HFF-Myc (cell line): ENCODE results near the gene MRPL12.
"Not testable (repeated sequence)": the region's sequence is repeated elsewhere in the genome, so short reads cannot be mapped to it uniquely, and the experiment has no call there.

ENCODE experiments used
- DNase-seq: peaks from one replicate; pipeline ENCODE4 v3.0.0-alpha.2; 2011; ENCODE audit warnings: low read depth; ENCODE audit errors: extremely low read depth
- H3K4me3 ChIP-seq: replicated peaks from 2 replicates; pipeline ENCODE4 v1.5.1; 2011; ENCODE audit warnings: low read depth, mild to moderate bottlenecking, control low read depth, low read length
- TF ChIP-seq, protein P1 (sequence below): IDR thresholded peaks from 2 replicates; pipeline ENCODE4 v1.5.1; 2012; ENCODE audit warnings: mild to moderate bottlenecking, low read depth, low read length, control low read depth; ENCODE audit errors: missing control alignments

MRPL12 gene

DNA sequence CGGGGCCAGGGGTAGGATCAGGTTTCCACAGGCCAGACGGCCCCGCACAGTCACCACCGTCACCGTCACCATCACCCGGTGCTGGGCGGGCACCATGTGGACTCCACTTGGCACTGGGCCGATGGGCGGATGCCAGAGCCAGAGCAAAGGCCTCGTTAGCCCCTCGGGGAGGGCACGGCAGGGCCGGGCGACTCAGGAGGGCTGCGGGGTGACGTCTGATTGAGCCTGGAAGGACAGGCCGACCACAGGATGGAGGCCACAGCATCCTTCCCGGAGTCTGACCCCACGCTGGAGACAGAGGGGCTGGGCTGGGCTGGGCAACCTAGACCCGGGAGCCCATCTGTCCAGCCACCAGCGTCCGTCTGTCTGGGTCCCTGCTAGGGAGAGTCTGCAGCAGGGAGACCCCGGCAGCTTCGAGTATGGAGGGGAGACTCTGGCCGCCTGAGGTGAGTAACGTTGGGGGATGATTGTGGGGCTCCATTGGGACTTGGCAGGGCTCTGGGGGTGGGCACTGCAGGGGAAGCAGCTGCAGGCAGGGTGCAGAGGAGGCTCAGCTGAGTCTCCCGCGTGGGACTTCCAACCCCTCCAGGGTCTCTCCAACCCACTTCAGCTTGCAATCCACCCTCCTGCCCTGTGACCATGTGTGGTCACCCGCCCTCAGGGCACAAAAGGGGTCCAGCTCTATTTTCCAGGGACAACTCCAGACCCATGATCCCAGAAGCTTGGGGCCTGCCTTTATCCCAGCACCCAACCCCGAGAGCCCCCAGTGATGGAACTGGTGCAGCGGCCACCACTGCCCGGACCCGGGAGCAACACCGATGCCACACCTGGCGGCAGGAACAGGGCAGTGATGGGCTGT is 31.5 kb downstream of the MRPL12 start:
- TF ChIP-seq, protein P1, sequence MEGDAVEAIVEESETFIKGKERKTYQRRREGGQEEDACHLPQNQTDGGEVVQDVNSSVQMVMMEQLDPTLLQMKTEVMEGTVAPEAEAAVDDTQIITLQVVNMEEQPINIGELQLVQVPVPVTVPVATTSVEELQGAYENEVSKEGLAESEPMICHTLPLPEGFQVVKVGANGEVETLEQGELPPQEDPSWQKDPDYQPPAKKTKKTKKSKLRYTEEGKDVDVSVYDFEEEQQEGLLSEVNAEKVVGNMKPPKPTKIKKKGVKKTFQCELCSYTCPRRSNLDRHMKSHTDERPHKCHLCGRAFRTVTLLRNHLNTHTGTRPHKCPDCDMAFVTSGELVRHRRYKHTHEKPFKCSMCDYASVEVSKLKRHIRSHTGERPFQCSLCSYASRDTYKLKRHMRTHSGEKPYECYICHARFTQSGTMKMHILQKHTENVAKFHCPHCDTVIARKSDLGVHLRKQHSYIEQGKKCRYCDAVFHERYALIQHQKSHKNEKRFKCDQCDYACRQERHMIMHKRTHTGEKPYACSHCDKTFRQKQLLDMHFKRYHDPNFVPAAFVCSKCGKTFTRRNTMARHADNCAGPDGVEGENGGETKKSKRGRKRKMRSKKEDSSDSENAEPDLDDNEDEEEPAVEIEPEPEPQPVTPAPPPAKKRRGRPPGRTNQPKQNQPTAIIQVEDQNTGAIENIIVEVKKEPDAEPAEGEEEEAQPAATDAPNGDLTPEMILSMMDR: no peak
- H3K4me3 ChIP-seq: no peak overlapping the region
- no peak for DNase-seq

DNA sequence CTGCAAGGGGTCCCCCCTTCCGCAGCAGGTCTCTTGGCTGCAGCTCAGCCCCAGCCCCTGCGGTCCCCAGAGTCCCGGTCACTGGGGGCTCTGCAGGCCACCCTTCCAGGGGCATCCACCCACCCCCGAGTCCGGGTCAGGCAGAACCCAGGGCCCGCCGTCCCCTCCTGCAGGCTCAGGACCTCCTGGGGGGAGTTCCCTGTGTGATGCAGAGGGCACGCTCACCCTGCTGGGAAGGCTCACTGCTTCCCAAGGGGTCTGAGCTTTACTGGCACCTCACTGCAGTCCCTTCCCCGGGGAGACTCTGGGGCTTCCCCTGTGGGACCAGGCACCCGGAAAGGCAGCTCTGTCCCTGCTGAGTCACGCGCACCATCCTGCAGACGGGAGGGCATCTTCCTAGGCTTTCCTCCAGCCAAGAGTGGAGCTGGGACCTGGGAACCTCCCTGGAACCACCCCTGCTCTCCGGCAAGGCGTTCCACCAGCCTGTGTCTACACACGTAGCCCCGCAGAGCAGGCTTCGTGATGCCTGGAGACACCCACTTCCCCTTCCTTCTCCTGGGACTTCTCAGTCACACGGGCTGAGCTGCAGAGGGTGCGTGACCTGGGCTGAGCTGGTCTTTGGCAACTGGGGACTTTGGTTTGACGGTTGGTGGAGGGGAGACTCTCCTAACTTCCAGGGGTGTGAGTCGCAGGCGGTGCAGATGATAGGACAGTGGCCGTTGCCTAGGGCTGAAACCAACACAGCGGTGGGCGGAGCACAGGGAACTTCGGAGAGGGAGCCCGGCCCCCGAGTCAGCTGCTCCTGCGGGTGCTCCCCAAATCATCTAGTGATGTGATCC is 32.3 kb downstream of the MRPL12 start:
- TF ChIP-seq, protein P1: no peak
- no peak for DNase-seq
- H3K4me3 ChIP-seq: no peak overlapping the region

DNA sequence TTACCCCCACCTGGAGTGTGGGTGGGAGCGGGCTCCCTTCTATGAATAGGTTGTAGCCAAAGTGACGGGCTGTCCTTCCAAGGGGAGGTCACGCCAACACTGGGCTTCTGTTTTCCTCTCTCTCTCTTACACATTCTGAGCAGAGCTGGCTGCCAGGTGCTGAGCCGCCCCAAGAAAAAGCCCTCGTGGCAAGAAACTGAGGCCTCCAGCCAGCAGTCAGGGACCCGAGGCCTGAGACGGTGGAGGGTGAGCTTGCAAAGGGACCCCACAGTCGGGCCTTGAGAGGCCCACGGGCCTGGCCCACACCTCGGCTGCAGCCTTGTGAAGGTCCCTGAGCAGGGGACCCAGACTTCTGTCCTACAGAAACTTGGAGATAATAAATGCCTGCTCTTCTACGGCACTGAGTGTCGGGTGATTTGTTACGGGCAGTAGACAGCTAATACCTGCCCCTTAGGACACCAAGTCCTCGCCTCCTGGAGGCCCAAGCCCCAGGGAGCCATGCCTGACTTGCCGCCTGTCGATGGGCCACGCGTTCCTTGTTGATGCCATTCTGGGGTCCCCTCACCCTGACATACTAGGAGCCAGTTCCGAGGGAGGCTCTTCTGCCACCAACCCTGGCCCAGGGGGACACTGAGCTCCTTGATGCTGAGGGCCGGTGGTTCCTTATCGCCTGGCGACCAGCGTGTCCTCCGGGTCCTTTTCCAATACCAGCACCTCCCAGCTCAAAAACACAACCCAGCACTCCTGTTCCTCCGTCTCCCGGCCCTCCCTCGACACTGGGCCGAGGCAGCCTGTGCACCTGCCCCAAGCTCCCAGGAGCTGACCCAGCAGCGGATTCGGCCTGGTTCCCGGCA is 35.0 kb downstream of the MRPL12 start:
- H3K4me3 ChIP-seq: no peak overlapping the region
- TF ChIP-seq, protein P1: no peak
- DNase-seq: no peak

DNA sequence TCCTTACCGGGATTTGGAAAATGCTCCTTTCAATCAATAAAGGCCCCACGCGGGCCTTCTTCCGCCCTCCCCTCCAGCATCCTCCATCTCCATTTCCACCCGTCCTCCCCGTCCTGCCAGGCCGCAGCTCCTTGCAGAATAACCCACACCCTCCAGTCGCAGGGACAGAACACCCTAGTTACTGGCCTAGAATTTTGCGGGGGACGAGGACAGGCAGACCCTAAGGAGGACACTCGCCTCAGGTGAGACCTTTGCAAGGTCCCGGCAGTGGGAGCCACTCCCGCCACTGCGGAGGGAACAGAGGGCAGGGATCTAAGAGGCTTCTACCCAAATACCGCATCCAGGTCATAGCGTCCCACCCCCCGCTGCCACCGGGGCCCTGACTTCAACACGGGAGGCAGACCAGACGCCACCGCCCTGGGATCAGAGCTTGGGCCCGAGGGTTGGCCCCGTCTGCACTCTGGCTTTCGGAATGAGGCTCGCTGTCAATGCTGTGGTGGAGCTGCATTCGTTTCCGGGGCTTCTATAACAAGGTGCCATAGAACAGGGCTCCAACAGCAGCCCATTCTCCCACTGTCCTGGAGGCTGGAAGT is 35.7 kb downstream of the MRPL12 start:
- no peak for DNase-seq
- no peak overlapping the region for H3K4me3 ChIP-seq
- TF ChIP-seq, protein P1: no peak

DNA sequence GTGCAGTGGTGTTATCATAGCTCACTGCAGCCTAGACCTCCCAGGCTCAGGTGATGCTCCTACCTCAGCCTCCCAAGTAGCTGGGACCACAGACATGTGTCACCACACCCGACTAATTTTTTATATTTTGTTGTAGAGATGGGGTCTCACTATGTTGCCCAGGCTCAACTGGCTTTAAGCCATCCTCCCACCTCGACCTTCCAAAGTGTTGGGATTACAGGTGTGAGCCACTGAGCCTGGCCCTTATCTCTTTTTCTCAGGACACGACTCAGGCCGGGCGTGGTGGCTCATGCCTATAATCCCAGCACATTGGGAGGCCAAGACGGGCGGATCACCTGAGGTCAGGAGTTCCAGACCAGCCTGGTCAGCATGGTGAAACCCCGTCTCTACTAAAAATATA is 36.4 kb downstream of the MRPL12 start:
- not testable (repeated sequence) for H3K4me3 ChIP-seq, DNase-seq

DNA sequence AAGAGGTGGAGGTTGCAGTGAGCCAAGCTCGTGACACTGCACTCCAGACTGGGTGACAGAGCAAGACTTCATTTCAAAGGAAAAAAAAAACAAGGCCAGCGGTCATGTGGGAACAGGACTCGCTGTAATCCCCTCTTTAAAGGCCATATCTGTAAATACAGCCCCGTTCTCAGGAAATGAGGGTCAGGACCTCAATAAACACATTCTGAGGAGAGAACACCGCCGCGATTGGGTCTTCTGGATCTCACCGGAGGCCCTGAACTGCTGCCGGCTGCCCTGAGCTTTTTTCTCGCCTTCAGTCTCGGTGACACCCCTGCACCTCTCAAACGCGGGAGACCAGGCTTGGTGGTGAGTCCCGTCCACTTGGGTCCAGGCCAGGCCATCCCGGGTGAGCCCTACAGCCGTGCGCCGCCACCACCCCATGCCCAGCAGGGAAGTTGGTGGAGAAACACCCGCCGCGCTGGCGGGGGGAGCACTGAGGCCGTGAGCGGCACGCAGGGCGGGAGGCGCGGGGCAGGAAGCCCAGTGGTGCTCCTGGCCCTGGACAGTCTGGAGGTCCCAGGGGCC is 37.3 kb downstream of the MRPL12 start:
- no peak for DNase-seq
- TF ChIP-seq, protein P1: no peak
- no peak overlapping the region for H3K4me3 ChIP-seq
